Right lung (tissue), 5 donors: ENCODE results near the gene PCDHB16. TPM values are rescaled to one million over a fixed set of nuclear protein-coding genes. Genes with fewer than 3 reads are reported as not detected.
A peak's percentile ranks its signal among the peaks of the same experiment; 100 is the strongest.
"Not testable (repeated sequence)": the region's sequence is repeated elsewhere in the genome, so short reads cannot be mapped to it uniquely, and the experiment has no call there.

Experiments used
- DNase-seq, 2 donors: peaks; one replicate each; pipeline ENCODE4 v3.0.0-alpha.2; 2013
- polyA plus RNA-seq, 5 donors: library from polyadenylated mRNA; unstranded; fragments of 120-200 nt; gene quantifications; one replicate each; pipeline versions ENCODE4 v1.2.1 to v1.2.3, GENCODE V29; 2013; ENCODE audit warnings: inconsistent platforms in 1 of 5, low replicate concordance in 1 of 5; ENCODE audit not compliant: insufficient read length in 5 of 5, insufficient read depth in 1 of 5

PCDHB16 gene
- polyA plus RNA-seq, 5 donors: 4.7 to 6.6 (median 4.9) TPM

- not testable (repeated sequence) for DNase-seq
Measured at GRCh38 chr5:141179371-141179770, 2.8 kb upstream of the PCDHB16 start.

GRCh38 chr5:141179876-141180275 is 2.3 kb upstream of the PCDHB16 start:
- not testable (repeated sequence) for DNase-seq

- no peak for DNase-seq
Measured at GRCh38 chr5:141180313-141180712, 1.9 kb upstream of the PCDHB16 start.

- not testable (repeated sequence) for DNase-seq
Measured at GRCh38 chr5:141184117-141184855, 2.1 kb downstream of the PCDHB16 start.

- DNase-seq: no peak
Measured at GRCh38 chr5:141186897-141187512, 4.8 kb downstream of the PCDHB16 start, which contains the start of gene PCDHB9. Gene PCDHB9, plus strand, starts transcription at chr5:141187161. Its CDS starts 158 bp downstream, at chr5:141187319.

- not testable (repeated sequence) for DNase-seq
Measured at GRCh38 chr5:141188682-141189081, 6.5 kb downstream of the PCDHB16 start.

GRCh38 chr5:141189131-141189530 is 6.9 kb downstream of the PCDHB16 start:
- DNase-seq: not testable (repeated sequence)

- DNase-seq: no peak
Measured at GRCh38 chr5:141192110-141192725, 10.0 kb downstream of the PCDHB16 start, which contains the start of gene PCDHB10. Gene PCDHB10, plus strand, starts transcription at chr5:141192353. Its CDS starts 200 bp downstream, at chr5:141192553.

- DNase-seq: not testable (repeated sequence)
Measured at GRCh38 chr5:141194332-141194731, 12.1 kb downstream of the PCDHB16 start.

GRCh38 chr5:141196363-141196762 is 14.2 kb downstream of the PCDHB16 start:
- DNase-seq: no peak

GRCh38 chr5:141199359-141200235 is 17.4 kb downstream of the PCDHB16 start, which contains the start of gene PCDHB11:
Gene PCDHB11, plus strand, starts transcription at chr5:141199627. Its CDS starts 148 bp downstream, at chr5:141199775.
- no peak for DNase-seq

- DNase-seq: not testable (repeated sequence)
Measured at GRCh38 chr5:141201126-141201525, 18.9 kb downstream of the PCDHB16 start.

- DNase-seq: not testable (repeated sequence)
Measured at GRCh38 chr5:141201646-141202045, 19.5 kb downstream of the PCDHB16 start.

GRCh38 chr5:141208478-141208877 is 26.3 kb downstream of the PCDHB16 start, which contains the start of gene PCDHB12:
Gene PCDHB12, plus strand, starts transcription at chr5:141208719. Its CDS starts 189 bp downstream, at chr5:141208908.
- DNase-seq: peak in 1 of 2 donors; percentile 18

- DNase-seq: not testable (repeated sequence)
Measured at GRCh38 chr5:141210281-141210680, 28.1 kb downstream of the PCDHB16 start.

GRCh38 chr5:141210849-141211248 is 28.7 kb downstream of the PCDHB16 start:
- DNase-seq: not testable (repeated sequence)

- not testable (repeated sequence) for DNase-seq
Measured at GRCh38 chr5:141213656-141214339, 31.6 kb downstream of the PCDHB16 start, which contains the start of gene PCDHB13. Gene PCDHB13, plus strand, starts transcription at chr5:141213919. Its CDS starts 205 bp downstream, at chr5:141214124.

GRCh38 chr5:141214583-141214982 is 32.4 kb downstream of the PCDHB16 start:
- not testable (repeated sequence) for DNase-seq

GRCh38 chr5:141215504-141215903 is 33.3 kb downstream of the PCDHB16 start:
- DNase-seq: not testable (repeated sequence)

- not testable (repeated sequence) for DNase-seq
Measured at GRCh38 chr5:141216035-141216434, 33.8 kb downstream of the PCDHB16 start.
